Measurements from ENCODE around the gene TMC7. TPM values are rescaled to one million over a fixed set of nuclear protein-coding genes. Genes with fewer than 3 reads are reported as not detected.

TMC7 gene
- total RNA-seq, 1 experiment from 2014 or later: 4.3 TPM

GRCh38 chr16:18950469-18951185 is 33.1 kb upstream of the TMC7 start:
- no peak overlapping the region for H3K4me3 Mint-ChIP-seq
- Histone ChIP-seq H2AK5ac (ENCODE audit: insufficient read length, low read length) (no peak overlapping the region), H3K79me1 (ENCODE audit: insufficient read depth, low read depth, low read length, poor library complexity, severe bottlenecking) (no peaks in the 10 kb centered on the region), H3K14ac (ENCODE audit: insufficient read depth, low read length) (no peak overlapping the region), H3K4ac (ENCODE audit: low read depth, low read length) (no peak overlapping the region), H2AFZ (ENCODE audit: low read length) (no peak overlapping the region), H2BK120ac (ENCODE audit: low read depth, low read length, poor library complexity, severe bottlenecking) (no peak overlapping the region), H3K79me2 (ENCODE audit: insufficient read depth, low read length) (no peaks in the 10 kb centered on the region), H3K23me2 (ENCODE audit: insufficient read length, low read depth, low read length, poor library complexity, severe bottlenecking) (no peaks in the 10 kb centered on the region), H3K18ac (ENCODE audit: insufficient read length, low read depth, low read length) (no peak overlapping the region), H4K5ac (ENCODE audit: insufficient read length, low read depth, low read length) (no peak overlapping the region), H2BK12ac (ENCODE audit: insufficient read length, low read depth, low read length) (no peak overlapping the region), H3K4me1 (ENCODE audit: insufficient read depth, low read length) (no peaks in the 10 kb centered on the region), H2BK5ac (ENCODE audit: insufficient read length, low read length) (no peak overlapping the region), H3K23ac (ENCODE audit: insufficient read length, low read depth, low read length) (no peak overlapping the region), H3K27me3 (ENCODE audit: insufficient read depth, low read length) (no peaks in the 10 kb centered on the region), H3K27ac (ENCODE audit: insufficient read length, low read depth, low read length) (no peak overlapping the region), H4K8ac (replicated peaks; ENCODE audit: insufficient read length, low read depth, low read length) (no peak overlapping the region), H4K20me1 (ENCODE audit: control insufficient read depth, insufficient read depth, insufficient read length) (no peaks in the 10 kb centered on the region), H4K91ac (ENCODE audit: insufficient read length, low read depth, low read length) (no peak overlapping the region), H3T11ph (ENCODE audit: low read length) (no peak overlapping the region), H3K9me3 (ENCODE audit: control insufficient read depth, low read depth, low read length) (no peaks in the 10 kb centered on the region), H3K56ac (ENCODE audit: insufficient read length, low read depth, low read length) (no peak overlapping the region), H2BK15ac (ENCODE audit: low read depth, low read length) (no peak overlapping the region), H3K9ac (ENCODE audit: extremely low read depth, insufficient read length, low read length) (no peak overlapping the region), H3K4me2 (ENCODE audit: insufficient read depth, insufficient read length, low read length) (no peak overlapping the region), H2BK20ac (ENCODE audit: low read depth, low read length, poor library complexity, severe bottlenecking) (no peak overlapping the region)
- TF ChIP-seq CTCF (conservative IDR thresholded peaks at IDR 0.05): no peak
- H3K9me3 Mint-ChIP-seq: peaks cover 0 to 4% of the 10 kb centered on the region in 2 experiments; a peak in 2 of 5 replicates
- H3K4me1 Mint-ChIP-seq: peaks cover 5 to 9% of the 10 kb centered on the region in 2 experiments
- no peak for DNase-seq
- no peak overlapping the region for H3K27ac Mint-ChIP-seq
- H3K27me3 Mint-ChIP-seq (ENCODE audit: low read depth): no peaks in the 10 kb centered on the region; the same call in 1 of the 2 replicates
- no CpG with 5 or more reads among the region's 11 CpGs for WGBS (ENCODE audit: extremely low coverage, insufficient read length, low lambda C conversion rate)
- no peaks in the 10 kb centered on the region; a peak in 1 of 7 replicates for H3K36me3 Mint-ChIP-seq (ENCODE audit: insufficient read depth in 1 of 3, low read depth in 3 of 3)
